NCI-H1092 (cell line): ENCODE results near the gene HP.

ENCODE experiments used
- DNase-seq: peaks from one replicate; lab custom pipeline; 2025; lab: John Stamatoyannopoulos, UW

HP gene

GRCh38 chr16:72091217-72091616 is 36.9 kb downstream of the HP start:
- DNase-seq, result no peak

DNA sequence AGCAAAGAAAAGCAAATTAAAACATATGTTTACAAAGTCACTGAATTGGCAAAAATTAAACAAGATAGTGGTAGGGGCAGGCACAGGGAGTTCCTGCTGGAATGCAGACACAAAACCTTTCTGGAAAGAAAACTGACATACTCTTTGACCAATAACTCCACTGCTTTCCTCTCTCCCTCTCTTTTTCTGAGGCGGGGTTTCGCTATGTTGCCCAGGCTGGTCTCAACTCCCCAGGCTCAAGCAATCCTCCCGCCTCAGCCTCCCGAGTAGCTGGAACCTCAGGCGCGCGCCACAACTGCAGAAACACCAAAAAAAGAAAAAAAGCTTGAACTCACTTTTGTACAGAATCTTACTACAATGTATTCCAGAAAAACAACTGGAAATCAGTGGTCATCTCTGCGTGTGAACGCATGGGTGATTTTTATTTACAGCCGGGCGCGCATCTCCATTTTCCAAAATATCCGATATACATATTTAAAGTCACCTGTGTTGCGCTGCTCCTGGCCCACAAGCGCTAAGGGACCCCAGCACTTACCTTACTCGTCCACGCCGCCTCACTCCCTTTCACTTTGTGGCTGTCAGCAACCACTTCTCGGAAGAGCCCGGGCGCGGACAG is 38.6 kb downstream of the HP start:
- no peak for DNase-seq

DNA sequence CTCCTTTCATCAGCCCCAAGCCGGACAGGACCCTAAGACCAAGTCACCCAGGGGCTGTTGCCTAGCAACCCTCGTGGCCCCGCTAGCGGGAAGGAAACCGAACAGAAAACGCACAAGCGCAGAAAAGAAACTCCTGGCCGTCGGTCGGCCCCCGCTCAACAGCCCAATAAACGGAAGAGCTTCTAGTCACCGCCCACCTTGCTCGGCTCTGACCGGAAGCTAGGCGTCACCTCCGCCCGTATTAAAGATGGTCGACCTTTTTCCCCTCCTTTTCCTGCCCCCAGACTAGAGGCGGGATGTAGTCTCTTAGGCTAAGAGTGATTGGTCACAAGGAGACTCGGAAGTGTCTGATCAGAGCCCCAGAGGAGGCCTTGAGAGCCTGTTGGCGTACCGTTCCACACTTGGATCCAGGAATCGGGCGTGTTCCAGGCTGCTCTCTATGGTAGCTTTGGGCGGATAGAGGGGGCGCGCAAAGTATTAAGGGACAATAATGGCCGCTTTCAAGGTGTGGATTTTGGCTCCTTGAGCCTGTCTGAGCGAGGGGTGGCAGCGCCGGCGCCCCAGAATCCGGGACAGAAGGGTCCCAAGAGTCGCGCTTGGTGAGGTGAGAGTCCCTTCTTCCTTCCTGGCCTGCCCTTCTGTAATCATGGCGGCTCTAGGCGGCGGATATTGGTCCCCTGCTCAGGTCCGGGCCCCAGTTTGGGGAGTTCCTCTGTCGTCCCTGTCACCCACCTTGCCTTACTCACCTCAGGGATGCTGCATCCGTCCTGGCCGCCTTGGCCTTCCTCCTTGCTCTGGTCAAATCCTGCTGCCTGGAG is 39.4 kb downstream of the HP start, which contains the start of the genes DHX38 and TXNL4B:
Gene DHX38 (plus strand): TSS at position 400 of the 818 bp plus-strand sequence. CDS start 2,311 bp downstream, outside the sequence.
Gene TXNL4B (minus strand): TSS at position 173 of the 818 bp plus-strand sequence. CDS start 2,871 bp downstream, outside the sequence.
- DNase-seq, result peak; percentile 99

- DNase-seq, result no peak
These were observed 39.9 kb downstream of the HP start for GRCh38 chr16:72094266-72094610.

- DNase-seq, result no peak
These were observed 44.6 kb downstream of the HP start for GRCh38 chr16:72098936-72099335.

GRCh38 chr16:72099377-72099818 is 45.1 kb downstream of the HP start:
- peak; percentile 39 for DNase-seq

DNA sequence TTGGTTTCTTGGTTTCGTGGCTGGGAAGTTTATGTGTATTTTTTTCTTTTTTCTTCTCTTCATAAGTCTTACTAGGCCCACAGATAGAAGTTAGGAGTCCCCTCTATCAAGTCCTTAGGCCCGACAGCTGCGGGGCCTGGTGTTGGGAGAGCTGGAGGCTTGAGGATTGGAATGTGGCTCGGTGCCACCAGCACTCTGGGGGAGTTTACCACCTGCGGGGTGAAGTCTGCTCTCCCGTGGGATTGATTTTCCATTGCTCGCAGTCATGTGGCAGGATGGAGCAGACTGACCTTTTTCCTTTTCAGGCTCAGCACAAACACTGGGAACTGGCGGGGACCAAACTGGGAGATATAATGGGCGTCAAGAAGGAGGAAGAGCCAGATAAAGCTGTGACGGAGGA is 46.9 kb downstream of the HP start:
- no peak for DNase-seq

- DNase-seq, result no peak
These were observed 50.6 kb downstream of the HP start for GRCh38 chr16:72104905-72105304.

DNA sequence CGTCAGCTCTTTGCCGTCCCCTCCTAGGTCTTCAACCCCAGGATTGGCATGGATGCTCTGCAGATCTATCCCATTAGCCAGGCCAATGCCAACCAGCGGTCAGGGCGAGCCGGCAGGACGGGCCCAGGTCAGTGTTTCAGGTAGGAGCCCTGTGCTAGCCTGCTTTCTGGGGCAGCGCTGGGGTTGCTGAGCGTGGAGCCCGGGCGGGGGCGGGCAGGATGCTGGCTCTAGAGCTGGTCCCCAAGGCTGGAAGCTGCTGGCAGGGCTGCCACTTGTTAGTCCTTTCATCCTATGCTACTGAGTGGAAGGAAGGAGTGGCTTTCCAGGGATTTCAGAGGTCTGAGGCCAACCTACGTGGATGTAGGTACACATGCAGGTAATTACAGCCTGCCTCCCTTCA is 51.7 kb downstream of the HP start:
- no peak for DNase-seq

DNA sequence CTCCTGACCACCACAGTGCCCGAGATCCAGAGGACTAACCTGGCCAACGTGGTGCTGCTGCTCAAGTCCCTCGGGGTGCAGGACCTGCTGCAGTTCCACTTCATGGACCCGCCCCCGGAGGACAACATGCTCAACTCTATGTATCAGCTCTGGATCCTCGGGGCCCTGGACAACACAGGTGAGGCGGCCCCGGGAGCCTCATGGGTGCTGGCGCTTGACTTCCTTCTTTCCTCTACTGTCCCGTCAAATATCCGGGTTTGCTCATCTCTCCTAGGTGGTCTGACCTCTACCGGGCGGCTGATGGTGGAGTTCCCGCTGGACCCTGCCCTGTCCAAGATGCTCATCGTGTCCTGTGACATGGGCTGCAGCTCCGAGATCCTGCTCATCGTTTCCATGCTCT is 53.1 kb downstream of the HP start:
- DNase-seq, result no peak

DNA sequence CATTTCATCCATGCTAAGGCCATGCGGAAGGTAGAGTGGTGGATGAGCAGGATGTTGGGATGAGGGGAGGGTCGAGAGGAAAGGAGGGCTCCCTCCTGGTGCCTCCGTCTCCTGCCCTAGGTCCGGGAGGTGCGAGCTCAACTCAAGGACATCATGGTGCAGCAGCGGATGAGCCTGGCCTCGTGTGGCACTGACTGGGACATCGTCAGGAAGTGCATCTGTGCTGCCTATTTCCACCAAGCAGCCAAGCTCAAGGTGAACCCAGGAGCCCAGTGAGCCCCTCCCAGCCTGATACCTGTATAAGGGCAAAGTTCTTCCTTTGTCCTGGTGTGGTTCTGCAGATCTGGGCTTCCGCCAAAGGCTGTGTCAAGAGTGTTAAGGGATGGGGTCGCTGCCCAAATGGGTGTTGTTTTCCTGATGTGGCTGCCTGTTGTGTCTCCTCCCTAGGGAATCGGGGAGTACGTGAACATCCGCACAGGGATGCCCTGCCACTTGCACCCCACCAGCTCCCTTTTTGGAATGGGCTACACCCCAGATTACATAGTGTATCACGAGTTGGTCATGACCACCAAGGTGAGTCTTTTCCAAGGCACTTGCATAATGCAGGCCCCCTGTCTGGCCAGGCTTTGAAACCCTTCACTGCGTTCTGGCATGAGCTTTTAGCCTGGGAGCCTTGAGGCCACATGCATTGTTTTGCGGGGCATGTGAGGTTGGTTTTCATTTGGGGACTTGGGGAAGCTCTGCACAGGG is 54.2 kb downstream of the HP start:
- no peak for DNase-seq

GRCh38 chr16:72109300-72109699 is 55.0 kb downstream of the HP start:
- no peak for DNase-seq

DNA sequence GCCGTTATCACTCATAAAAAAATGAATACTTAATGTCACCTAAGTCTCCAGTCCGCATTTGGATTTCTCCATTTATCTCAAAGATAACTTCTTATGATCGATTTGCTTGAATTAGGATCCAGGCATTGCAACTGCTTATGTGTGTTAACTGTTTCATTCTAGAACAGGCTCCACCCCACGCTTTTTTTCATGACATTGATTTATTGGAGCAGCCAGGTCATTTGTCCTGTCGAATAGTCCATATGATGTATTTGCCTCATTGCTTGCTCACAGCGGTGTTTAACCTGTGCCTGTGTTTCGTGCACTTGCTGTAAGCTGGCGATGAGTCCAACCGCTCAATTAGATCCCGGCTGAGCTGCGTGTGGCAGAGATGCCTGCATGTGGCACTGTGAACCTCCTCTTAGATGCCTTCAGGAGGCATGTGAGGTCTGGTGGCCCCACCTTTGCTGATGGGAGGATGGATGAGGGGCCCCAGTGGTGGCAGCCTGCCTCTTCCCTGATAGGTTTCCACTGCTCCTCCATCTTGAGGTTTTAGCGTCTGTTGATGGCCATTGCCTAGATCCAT is 55.7 kb downstream of the HP start:
- no peak for DNase-seq
